Colonic mucosa (tissue), 4 donors: ENCODE results near the gene SLC25A42. TPM values are rescaled to one million over a fixed set of nuclear protein-coding genes. Genes with fewer than 3 reads are reported as not detected.
A peak's percentile ranks its signal among the peaks of the same experiment; 100 is the strongest.

Source experiments
- DNase-seq: peaks from one replicate; pipeline ENCODE4 v3.0.0-alpha.2; 2020
- H3K27ac ChIP-seq: fragments of 200-600 bp; one replicate; pipeline ENCODE4 v1.8.0; 2021
- H3K27me3 ChIP-seq: fragments of 200-600 bp; one replicate; pipeline ENCODE4 v1.8.0; 2021
- H3K36me3 ChIP-seq: fragments of 200-600 bp; one replicate; pipeline ENCODE4 v1.8.0; 2021
- H3K4me1 ChIP-seq: fragments of 200-600 bp; one replicate; pipeline ENCODE4 v1.8.0; 2021; ENCODE audit warnings: mild to moderate bottlenecking
- H3K4me3 ChIP-seq: fragments of 200-600 bp; one replicate; pipeline ENCODE4 v1.8.0; 2021
- H3K9ac ChIP-seq, 2 donors: one replicate each; pipeline ENCODE4 v1.7.0; 2013; ENCODE audit warnings: control low read depth in 2 of 2, low read depth in 2 of 2, low read length in 2 of 2
- H3K9me3 ChIP-seq: fragments of 200-600 bp; one replicate; pipeline ENCODE4 v1.8.0; 2021
- CTCF ChIP-seq: fragments of 200-600 bp; IDR thresholded peaks from one replicate; pipeline ENCODE4 v1.8.0; 2022; ENCODE audit warnings: antibody characterized with exemption, mild to moderate bottlenecking
- intact Hi-C: fragments of 100-400 bp; cut with DNase I; formaldehyde crosslinking; loops from one replicate; pipeline ENCODE4 v1.14.1; 2022
- total RNA-seq, 2 donors: library from RNA; stranded (reverse); fragmentation: NEBNext Ultra II Directional in 1 of 2; extraction: Animal tissue kit (Norgen Biotek cat#: 25700) in 1 of 2; gene quantifications; one replicate each; pipeline ENCODE4 v1.2.1, GENCODE V29; 2021
- donor health status: healthy.
- donor health status: DM: no; HTN: no; CAD: no.
- donor health status: DM: no; HTN: no; CAD: no.

Gene SLC25A42
- total RNA-seq, 2 donors from 2014 or later = 3.7 to 7.9 TPM

DNA sequence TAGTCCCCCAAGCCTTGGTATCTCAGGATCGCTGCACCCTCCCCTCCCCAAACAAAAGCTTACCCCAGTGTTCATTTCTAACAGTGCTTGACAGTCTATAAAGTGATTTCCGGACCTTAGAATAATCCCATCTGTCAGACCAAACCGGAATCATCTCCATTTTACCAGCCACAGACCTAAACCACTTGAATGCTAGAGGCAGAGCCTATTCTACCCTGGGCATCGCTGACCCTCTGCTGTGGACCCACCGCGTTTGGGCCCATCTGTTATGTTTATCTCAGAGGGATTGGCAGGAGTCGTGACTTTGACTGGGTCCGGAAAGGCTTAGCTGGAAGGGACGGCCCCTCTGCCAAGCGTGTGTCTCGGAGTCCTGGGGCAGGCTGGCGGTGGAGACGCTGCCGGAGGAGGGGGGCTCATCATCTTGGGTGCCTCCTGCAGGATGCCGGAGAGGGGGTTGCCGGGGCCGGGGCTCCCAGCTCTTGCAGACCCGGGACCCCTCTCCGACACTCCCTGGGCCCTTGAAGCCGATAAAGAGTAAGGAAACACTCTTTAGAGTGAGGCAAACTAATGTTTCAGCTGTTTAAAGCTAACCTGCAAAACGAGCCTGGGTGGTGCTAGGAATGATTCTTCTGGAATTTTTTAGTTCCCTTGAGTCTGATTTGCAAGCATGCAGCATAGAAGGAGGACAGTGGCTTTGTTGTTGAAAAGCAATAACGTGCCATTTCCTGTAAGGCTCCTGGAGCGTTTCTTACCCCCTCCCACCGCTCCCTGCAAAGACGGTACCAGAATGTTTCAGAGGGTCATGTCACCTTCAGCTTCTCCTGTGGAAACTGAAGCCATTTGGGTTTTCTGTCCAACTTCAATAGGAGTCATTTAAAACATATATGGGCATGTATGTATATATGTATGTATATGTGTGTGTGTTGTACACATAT is 1.3 kb downstream of the SLC25A42 start:
- no peaks in the 10 kb centered on the region for H3K36me3 ChIP-seq
- no peaks in the 10 kb centered on the region for H3K27me3 ChIP-seq
- no peaks in the 10 kb centered on the region for H3K9me3 ChIP-seq
- H3K9ac ChIP-seq = peak overlapping the region; percentile 57 to 87
- intact Hi-C loops = no loop called here
- H3K4me3 ChIP-seq = peak overlapping the region; percentile 39
- TF ChIP-seq CTCF = no peak
- no peak overlapping the region for H3K27ac ChIP-seq
- peaks cover 6% of the 10 kb centered on the region for H3K4me1 ChIP-seq
- peak; percentile 47 for DNase-seq

DNA sequence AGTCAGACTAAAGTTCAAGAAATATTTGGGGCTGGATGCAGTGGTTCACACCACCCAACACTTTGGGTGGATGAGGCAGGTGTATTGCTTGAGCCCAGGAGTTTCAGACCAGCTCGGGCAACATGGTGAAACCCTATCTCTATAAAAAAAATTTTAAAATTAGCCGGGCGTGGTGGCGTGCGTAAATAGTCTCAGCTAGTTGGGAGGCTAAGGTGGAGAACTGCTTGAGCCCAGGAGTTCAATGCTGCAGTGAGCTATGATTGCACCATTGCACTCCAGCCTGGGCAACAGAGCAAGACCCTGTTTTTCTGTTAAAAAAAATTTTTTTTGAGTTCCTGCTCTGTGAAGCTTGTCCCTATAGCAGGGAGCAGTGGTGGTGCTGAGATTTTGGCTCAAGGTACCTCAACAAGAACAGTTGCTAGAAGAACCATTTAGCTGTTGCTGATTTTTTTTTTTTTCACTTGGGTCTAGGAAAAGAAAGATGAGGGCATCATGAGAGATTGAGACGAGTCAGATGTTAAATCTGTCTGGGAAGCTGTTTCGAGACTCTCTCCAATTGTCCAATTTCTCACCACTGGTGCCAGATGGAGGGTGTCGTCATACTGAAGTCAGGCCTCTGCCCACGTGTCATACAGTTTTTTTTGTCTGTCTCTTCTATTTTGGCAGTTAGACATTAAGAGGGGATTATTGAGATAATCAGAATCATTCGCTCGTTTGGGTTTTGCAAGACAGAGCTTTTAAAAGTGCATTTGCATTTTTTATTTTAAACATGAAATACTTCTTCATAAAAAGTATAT is 3.7 kb downstream of the SLC25A42 start:
- Histone ChIP-seq H3K4me3 (no peak overlapping the region), H3K36me3 (no peaks in the 10 kb centered on the region), H3K27me3 (no peaks in the 10 kb centered on the region), H3K4me1 (peaks cover 6% of the 10 kb centered on the region), H3K9ac (no peak overlapping the region), H3K27ac (no peak overlapping the region), H3K9me3 (no peaks in the 10 kb centered on the region)
- TF ChIP-seq CTCF = no peak
- intact Hi-C loops = no loop called here
- no peak for DNase-seq

DNA sequence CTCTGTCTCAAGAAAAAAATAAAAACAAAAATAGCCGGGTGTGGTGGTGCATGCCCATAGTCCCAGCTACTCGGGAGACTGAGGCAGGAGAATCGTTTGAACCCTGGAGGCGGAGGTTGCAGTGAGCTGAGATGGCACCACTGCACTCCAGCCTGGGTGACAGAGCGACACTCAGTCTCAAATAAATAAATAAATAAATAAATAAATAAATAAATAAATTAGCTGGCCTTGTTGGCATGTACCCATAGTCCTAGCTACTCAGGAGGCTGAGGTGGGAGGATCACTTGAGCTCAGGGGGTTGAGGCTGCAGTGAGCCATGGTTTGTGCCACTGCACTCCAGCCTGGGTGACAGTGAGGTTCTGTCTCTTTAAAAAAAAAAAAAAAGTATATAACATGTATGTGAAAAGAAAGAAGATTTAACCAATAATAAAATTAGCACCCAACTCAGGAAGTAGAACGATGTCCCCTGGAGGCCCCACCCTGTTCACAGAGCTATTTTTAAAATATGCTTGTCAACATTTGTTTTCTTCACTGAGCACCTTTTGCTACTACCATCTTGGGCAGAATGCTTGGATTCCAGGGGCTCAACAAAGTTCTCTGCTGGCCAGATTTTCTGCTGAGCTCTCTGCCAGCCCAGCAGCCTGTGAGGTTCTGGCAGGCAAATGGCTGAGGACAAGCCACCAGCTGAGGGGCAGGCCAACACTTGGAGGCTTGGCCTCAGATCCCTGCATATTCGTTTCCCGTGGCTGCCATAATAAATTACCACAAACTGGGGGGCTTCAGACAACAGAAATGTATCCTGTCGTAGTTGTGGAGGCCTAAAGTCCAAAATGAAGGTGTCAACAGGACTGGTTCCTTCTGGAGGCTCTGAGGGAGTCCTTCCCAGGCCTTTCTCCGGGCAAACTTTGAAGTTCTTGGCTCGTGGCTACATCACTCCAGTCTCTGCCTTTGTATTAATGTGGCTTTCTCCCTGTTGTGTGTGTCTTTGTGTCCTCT is 5.2 kb downstream of the SLC25A42 start:
- Histone ChIP-seq H3K4me3 (no peak overlapping the region), H3K9ac (no peak overlapping the region)

GRCh38 chr19:19071897-19072296 is 8.1 kb downstream of the SLC25A42 start:
- Histone ChIP-seq H3K27me3 (no peaks in the 10 kb centered on the region), H3K36me3 (no peaks in the 10 kb centered on the region), H3K9ac (no peak overlapping the region), H3K27ac (no peak overlapping the region), H3K4me1 (no peaks in the 10 kb centered on the region), H3K9me3 (no peaks in the 10 kb centered on the region), H3K4me3 (no peak overlapping the region)
- intact Hi-C loops = no loop called here
- no peak for TF ChIP-seq CTCF
- no peak for DNase-seq

More for the DNA sequence above, 5.2 kb downstream of the SLC25A42 start:
- no peak for TF ChIP-seq CTCF
- DNase-seq = no peak
- Histone ChIP-seq H3K4me1 (peaks cover 6% of the 10 kb centered on the region), H3K27me3 (no peaks in the 10 kb centered on the region), H3K36me3 (no peaks in the 10 kb centered on the region), H3K27ac (no peak overlapping the region), H3K9me3 (no peaks in the 10 kb centered on the region)
- intact Hi-C loops = no loop called here
